Right lobe of liver (tissue), 4 donors: Measurements from ENCODE around the gene ARMH1.

Source experiments
- CTCF ChIP-seq, 4 donors: fragments of 200-600 bp in 3 of 4; fragments of 450-650 bp in 1 of 4; IDR thresholded peaks; one replicate each; pipeline versions ENCODE4 v1.5.1 to v1.8.0; 2016 to 2022; ENCODE audit warnings: antibody characterized with exemption in 4 of 4, mild to moderate bottlenecking in 2 of 4
- POLR2A ChIP-seq: fragments of 450-650 bp; IDR thresholded peaks from one replicate; pipeline ENCODE4 v1.6.1; 2017; ENCODE audit warnings: antibody characterized with exemption, mild to moderate bottlenecking
- donor health status: DM: no; HTN: no; CAD: no.
- donor health status: DM: no; HTN: no; CAD: no.
- donor health status: DM: no; HTN: yes; CAD: no.

- TF ChIP-seq CTCF (IDR thresholded peaks at IDR 0.05) (no peak), POLR2A (peak; percentile 81)
These were observed 7.7 kb downstream of the ARMH1 start for GRCh38 chr1:44681905-44682882.
